ENCODE data around the gene MYO18B.

- TF ChIP-seq CTCF (IDR thresholded peaks at IDR 0.05) (no peak), POLR2AphosphoS5 (IDR thresholded peaks at IDR 0.05) (no peak)
These were observed 224.5 kb downstream of the MYO18B start for GRCh38 chr22:25966448-25966913.

Measured in esophagus muscularis mucosa (tissue), 3 donors.